Prostate gland (tissue), 2 donors: ENCODE data around the gene EXD2.

Experiments
- POLR2A ChIP-seq: fragments of 450-650 bp; IDR thresholded peaks from one replicate; pipeline ENCODE4 v1.6.1; 2016; ENCODE audit warnings: antibody characterized with exemption, mild to moderate bottlenecking
- TF ChIP-seq, protein P1 (sequence below), 4 experiments: fragments of 200-600 bp in 2 of 4; fragments of 450-650 bp in 2 of 4; sonication (generic) in 2 of 4; IDR thresholded peaks; 1 replicate in 3 of 4; 2 replicates in 1 of 4; pipeline ENCODE4 v1.5.1; 2016 to 2019; ENCODE audit warnings: antibody characterized with exemption in 4 of 4, mild to moderate bottlenecking in 2 of 4, moderate library complexity in 2 of 4

GRCh38 chr14:69170839-69171238, 20.5 kb upstream of the EXD2 start:
- TF ChIP-seq, protein P1, sequence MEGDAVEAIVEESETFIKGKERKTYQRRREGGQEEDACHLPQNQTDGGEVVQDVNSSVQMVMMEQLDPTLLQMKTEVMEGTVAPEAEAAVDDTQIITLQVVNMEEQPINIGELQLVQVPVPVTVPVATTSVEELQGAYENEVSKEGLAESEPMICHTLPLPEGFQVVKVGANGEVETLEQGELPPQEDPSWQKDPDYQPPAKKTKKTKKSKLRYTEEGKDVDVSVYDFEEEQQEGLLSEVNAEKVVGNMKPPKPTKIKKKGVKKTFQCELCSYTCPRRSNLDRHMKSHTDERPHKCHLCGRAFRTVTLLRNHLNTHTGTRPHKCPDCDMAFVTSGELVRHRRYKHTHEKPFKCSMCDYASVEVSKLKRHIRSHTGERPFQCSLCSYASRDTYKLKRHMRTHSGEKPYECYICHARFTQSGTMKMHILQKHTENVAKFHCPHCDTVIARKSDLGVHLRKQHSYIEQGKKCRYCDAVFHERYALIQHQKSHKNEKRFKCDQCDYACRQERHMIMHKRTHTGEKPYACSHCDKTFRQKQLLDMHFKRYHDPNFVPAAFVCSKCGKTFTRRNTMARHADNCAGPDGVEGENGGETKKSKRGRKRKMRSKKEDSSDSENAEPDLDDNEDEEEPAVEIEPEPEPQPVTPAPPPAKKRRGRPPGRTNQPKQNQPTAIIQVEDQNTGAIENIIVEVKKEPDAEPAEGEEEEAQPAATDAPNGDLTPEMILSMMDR (IDR thresholded peaks at IDR 0.05), result no peak
- TF ChIP-seq POLR2A, result no peak
